A549 (cell line): ENCODE results near the gene C21orf58. TPM values are rescaled to one million over a fixed set of nuclear protein-coding genes. Genes with fewer than 3 reads are reported as not detected.

ENCODE experiments used
- ATAC-seq, 2 experiments: fragments of 200-7000 bp in 1 of 2; fragments of >200 bp in 1 of 2; cut with Nextera tagmentation in 1 of 2; cut with Tn5 transposase in 1 of 2; 3 replicates each; pipeline versions ENCODE4 v1.8.0 to v1.9.1; 2018 to 2020; ENCODE audit warnings: mild to moderate bottlenecking in 1 of 2, moderate library complexity in 1 of 2
- CTCF ChIA-PET: fragments of 300-600 bp; sonication (Branson Sonifier 250); formaldehyde crosslinking; extraction: SDS; loops from one replicate; lab custom pipeline; 2021; ENCODE audit warnings: antibody characterized with exemption, inconsistent platforms; lab: Yijun Ruan, JAX
- POLR2A ChIA-PET: fragments of 350-600 bp; formaldehyde crosslinking; extraction: SDS; loops from one replicate; lab custom pipeline; 2021; ENCODE audit warnings: antibody characterized with exemption, inconsistent platforms; lab: Yijun Ruan, JAX
- DNase-seq, 2 experiments: peaks; one replicate each; pipeline versions ENCODE4 v3.0.0 to v3.0.0-alpha.2; 2011 to 2016; ENCODE audit warnings: low read depth in 1 of 2, low spot score in 1 of 2
- FAIRE-seq: peaks from 2 replicates; lab custom pipeline; 2011; peaks lifted over from hg19 to GRCh38; lab: Jason Lieb, UNC
- H3K27ac ChIP-seq, 2 experiments: fragments of >200 bp; sonication (Bioruptor Twin); formaldehyde crosslinking; 3 replicates each; pipeline ENCODE4 v1.5.1; 2016 to 2017
- H3K4me1 ChIP-seq: fragments of >200 bp; sonication (Bioruptor Twin); formaldehyde crosslinking; 3 replicates; pipeline ENCODE4 v1.6.1; 2016
- H3K4me2 ChIP-seq: fragments of >200 bp; sonication (Bioruptor Twin); formaldehyde crosslinking; 3 replicates; pipeline ENCODE4 v1.6.1; 2016
- H3K4me3 ChIP-seq: fragments of >200 bp; sonication (Bioruptor Twin); formaldehyde crosslinking; 3 replicates; pipeline ENCODE4 v1.5.1; 2016
- H3K9me3 ChIP-seq: fragments of >200 bp; sonication (Bioruptor Twin); formaldehyde crosslinking; 3 replicates; pipeline ENCODE4 v1.6.1; 2016
- BHLHE40 ChIP-seq: IDR thresholded peaks from 2 replicates; pipeline ENCODE4 v1.6.1; 2012; ENCODE audit warnings: low read depth, low read length, inconsistent platforms
- CBX8 ChIP-seq: fragments of 200-600 bp; sonication (generic); IDR thresholded peaks from 2 replicates; pipeline ENCODE4 v1.6.1; 2016
- CEBPB ChIP-seq, 2 experiments: fragments of >200 bp in 1 of 2; sonication (Bioruptor Twin) in 1 of 2; formaldehyde crosslinking in 1 of 2; IDR thresholded peaks; 2 replicates each; pipeline ENCODE4 v1.6.1; 2012 to 2016
- CHD2 ChIP-seq: fragments of 150-350 bp; IDR thresholded peaks from 2 replicates; pipeline ENCODE4 v1.6.1; 2014; ENCODE audit warnings: low read length; ENCODE audit not compliant: partially characterized antibody
- ESRRA ChIP-seq: fragments of 150-350 bp; IDR thresholded peaks from 2 replicates; pipeline ENCODE4 v1.6.1; 2014; ENCODE audit warnings: mild to moderate bottlenecking, low read length, borderline replicate concordance
- HEYL ChIP-seq: fragments of 250-450 bp; sonication (Bioruptor Pico); IDR thresholded peaks from 2 replicates; pipeline ENCODE4 v1.8.0; 2021; ENCODE audit warnings: mild to moderate bottlenecking, moderate library complexity
- HOXA7 ChIP-seq: fragments of 250-450 bp; sonication (Bioruptor Pico); IDR thresholded peaks from 2 replicates; pipeline ENCODE4 v1.5.0; 2020; ENCODE audit warnings: mild to moderate bottlenecking, moderate library complexity
- HOXB13 ChIP-seq: fragments of 250-450 bp; sonication (Bioruptor Pico); IDR thresholded peaks from 2 replicates; pipeline ENCODE4 v1.5.0; 2020; ENCODE audit warnings: low read depth, mild to moderate bottlenecking, moderate library complexity
- JUNB ChIP-seq: fragments of >200 bp; sonication (Bioruptor Twin); formaldehyde crosslinking; IDR thresholded peaks from 2 replicates; pipeline ENCODE4 v1.6.1; 2016
- KDM5A ChIP-seq: fragments of 200-600 bp; sonication (generic); IDR thresholded peaks from 2 replicates; pipeline ENCODE4 v1.6.1; 2016; ENCODE audit warnings: antibody characterized with exemption, mild to moderate bottlenecking
- NPAS2 ChIP-seq: fragments of 250-450 bp; sonication (Bioruptor Pico); IDR thresholded peaks from 2 replicates; pipeline ENCODE4 v1.8.0; 2022; ENCODE audit warnings: mild to moderate bottlenecking, moderate library complexity, borderline replicate concordance
- RARB ChIP-seq: fragments of 250-450 bp; sonication (Bioruptor Pico); IDR thresholded peaks from 2 replicates; pipeline ENCODE4 v1.8.0; 2021; ENCODE audit warnings: mild to moderate bottlenecking, moderate library complexity
- SMC3 ChIP-seq: fragments of >200 bp; sonication (Bioruptor Twin); formaldehyde crosslinking; IDR thresholded peaks from 3 replicates; pipeline ENCODE4 v1.6.1; 2018; ENCODE audit warnings: inconsistent platforms
- SREBF2 ChIP-seq: fragments of 450-650 bp; IDR thresholded peaks from 2 replicates; pipeline ENCODE4 v1.6.1; 2014; ENCODE audit warnings: mild to moderate bottlenecking, moderate library complexity
- ZNF302 ChIP-seq: fragments of 250-450 bp; sonication (Bioruptor Pico); IDR thresholded peaks from 2 replicates; pipeline ENCODE4 v1.9.0; 2021; ENCODE audit warnings: inconsistent platforms, mild to moderate bottlenecking, moderate library complexity
- WGBS: methylation state at CpG from one replicate; pipeline ENCODE4 v1.1.6; 2017; ENCODE audit errors: missing lambda C conversion rate; 5-methylcytosine and 5-hydroxymethylcytosine counted together
- polyA plus RNA-seq, 4 experiments: library from polyadenylated mRNA; depleted of rRNA in 3 of 4; stranded (reverse); fragments of >200 nt; fragmentation: RNase III in 1 of 4; extraction: RNeasy Plus Mini Kit Qiagen cat#74134 plus additional on column Dnase treatment in 1 of 4; gene quantifications; 2 replicates in 3 of 4; 3 replicates in 1 of 4; pipeline ENCODE4 v1.2.3, GENCODE V29; 2011 to 2017
- TF ChIP-seq, protein P1 (sequence below): fragments of 150-350 bp; IDR thresholded peaks from 2 replicates; pipeline ENCODE4 v1.6.1; 2014; ENCODE audit warnings: low read depth, mild to moderate bottlenecking, low read length
- TF ChIP-seq, protein P2 (sequence below): fragments of 250-450 bp; sonication (Bioruptor Pico); IDR thresholded peaks from 2 replicates; pipeline ENCODE4 v1.5.0; 2020; ENCODE audit warnings: low read depth, mild to moderate bottlenecking, moderate library complexity
- TF ChIP-seq, protein P3 (sequence below): fragments of >200 bp; sonication (Bioruptor Twin); formaldehyde crosslinking; IDR thresholded peaks from 2 replicates; pipeline ENCODE4 v1.6.1; 2016
- TF ChIP-seq, protein P4 (sequence below): fragments of 250-450 bp; sonication (Bioruptor Pico); IDR thresholded peaks from 2 replicates; pipeline ENCODE4 v1.5.0; 2021; ENCODE audit warnings: mild to moderate bottlenecking, moderate library complexity, borderline replicate concordance

C21orf58 gene
- polyA plus RNA-seq, 2 of the 4 experiments (the other 2 are of a cell fraction), result 3.2 to 8.5 TPM

DNA sequence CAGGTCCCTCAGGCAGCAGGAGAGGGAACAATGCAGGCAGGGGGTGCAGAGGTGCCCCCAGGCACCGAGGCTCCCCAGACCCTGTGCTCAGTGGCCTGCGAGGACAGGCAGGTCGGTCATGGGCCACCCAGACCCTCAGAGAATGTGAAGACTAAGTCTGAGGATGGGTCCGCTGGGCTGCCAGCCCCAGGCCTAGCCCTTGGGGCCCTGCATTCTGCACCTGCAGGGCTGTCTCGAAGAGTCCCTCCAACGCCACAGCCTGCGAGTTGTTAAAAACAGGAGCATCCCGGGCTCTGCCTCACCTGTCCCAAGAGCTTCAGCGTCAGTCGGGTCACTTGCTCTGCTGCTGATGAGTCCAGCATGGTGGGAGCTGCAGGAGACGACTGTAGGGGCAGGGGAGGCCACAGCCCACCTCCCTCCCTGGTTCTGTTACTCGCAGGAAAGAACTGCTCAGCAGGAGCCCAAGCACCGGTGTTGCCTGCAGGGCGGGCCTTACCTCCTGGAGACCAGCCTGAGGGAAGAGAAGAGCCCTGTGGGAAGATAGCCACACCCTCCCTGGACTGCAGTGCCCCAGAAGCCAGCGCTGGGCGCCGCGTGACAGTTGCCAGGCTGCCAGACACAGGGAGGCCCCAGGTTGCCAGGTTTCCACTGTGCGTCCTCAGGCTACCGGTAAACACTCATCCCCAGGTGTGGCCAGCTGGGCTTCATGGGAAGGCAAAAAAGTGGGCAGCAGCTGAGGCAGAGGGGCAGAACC, 5.8 kb downstream of the C21orf58 start (continued):
- TF ChIP-seq, protein P1, sequence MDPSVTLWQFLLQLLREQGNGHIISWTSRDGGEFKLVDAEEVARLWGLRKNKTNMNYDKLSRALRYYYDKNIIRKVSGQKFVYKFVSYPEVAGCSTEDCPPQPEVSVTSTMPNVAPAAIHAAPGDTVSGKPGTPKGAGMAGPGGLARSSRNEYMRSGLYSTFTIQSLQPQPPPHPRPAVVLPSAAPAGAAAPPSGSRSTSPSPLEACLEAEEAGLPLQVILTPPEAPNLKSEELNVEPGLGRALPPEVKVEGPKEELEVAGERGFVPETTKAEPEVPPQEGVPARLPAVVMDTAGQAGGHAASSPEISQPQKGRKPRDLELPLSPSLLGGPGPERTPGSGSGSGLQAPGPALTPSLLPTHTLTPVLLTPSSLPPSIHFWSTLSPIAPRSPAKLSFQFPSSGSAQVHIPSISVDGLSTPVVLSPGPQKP, result no peak
- TF ChIP-seq, protein P2, sequence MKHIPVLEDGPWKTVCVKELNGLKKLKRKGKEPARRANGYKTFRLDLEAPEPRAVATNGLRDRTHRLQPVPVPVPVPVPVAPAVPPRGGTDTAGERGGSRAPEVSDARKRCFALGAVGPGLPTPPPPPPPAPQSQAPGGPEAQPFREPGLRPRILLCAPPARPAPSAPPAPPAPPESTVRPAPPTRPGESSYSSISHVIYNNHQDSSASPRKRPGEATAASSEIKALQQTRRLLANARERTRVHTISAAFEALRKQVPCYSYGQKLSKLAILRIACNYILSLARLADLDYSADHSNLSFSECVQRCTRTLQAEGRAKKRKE (CRISPR knock-in tag), result no peak

DNA sequence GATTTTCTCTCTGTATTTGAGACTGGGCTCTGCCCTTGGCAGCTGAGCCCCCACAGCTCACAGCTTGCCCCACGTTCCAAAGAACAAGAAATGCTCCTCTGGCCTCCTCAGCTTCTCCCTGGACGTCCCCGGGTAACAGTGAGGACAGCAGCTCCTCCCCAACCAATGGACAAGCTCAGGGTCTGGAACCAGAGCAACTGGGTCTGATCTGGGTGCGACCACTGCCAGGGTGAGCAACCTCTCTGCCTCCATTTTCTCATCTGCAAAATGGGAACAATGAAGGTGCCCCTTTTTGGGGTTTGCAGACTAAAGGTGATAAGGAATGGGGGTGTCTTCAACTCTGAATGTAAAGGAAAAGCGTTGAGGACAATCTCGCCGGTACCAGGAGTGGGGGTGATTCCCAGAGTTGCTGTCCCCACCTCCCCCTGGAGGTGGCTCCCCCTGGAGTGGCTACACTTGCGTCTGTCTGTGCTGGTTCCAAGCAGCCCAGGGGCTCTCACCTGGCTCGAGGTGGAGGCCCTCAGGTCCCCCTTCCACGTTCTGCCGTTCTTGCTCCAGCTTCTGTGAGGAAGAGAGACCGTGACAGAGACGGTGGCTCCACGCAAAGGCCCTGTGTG, 6.9 kb downstream of the C21orf58 start:
- 95% methylated on average over 13 of the region's 14 CpGs for WGBS
- Histone ChIP-seq H3K4me3 (no peak overlapping the region), H3K4me1 (peaks cover 6% of the 10 kb centered on the region; the same call in 2 of the 3 replicates), H3K9me3 (no peaks in the 10 kb centered on the region), H3K27ac (no peak overlapping the region), H3K4me2 (no peak overlapping the region)
- CTCF ChIA-PET, result interaction anchor here (0.6 kb wide), 1 partner anchor 24 kb away, joined by 3 read pairs; no protein-coding TSS in a partner anchor
- ATAC-seq, result no peak
- no peak for FAIRE-seq
- no peak for DNase-seq
- POLR2A ChIA-PET, result no interaction called here
- TF ChIP-seq NPAS2 (CRISPR knock-in tag) (no peak), CHD2 (no peak), HEYL (CRISPR knock-in tag) (no peak), ZNF302 (CRISPR knock-in tag) (no peak), BHLHE40 (no peak), SMC3 (no peak), SREBF2 (no peak), CEBPB (IDR thresholded peaks at IDR 0.05) (no peak), HOXB13 (CRISPR knock-in tag) (no peak)
- TF ChIP-seq, protein P1, result no peak
- TF ChIP-seq, protein P3, sequence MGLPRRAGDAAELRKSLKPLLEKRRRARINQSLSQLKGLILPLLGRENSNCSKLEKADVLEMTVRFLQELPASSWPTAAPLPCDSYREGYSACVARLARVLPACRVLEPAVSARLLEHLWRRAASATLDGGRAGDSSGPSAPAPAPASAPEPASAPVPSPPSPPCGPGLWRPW, result no peak

DNA sequence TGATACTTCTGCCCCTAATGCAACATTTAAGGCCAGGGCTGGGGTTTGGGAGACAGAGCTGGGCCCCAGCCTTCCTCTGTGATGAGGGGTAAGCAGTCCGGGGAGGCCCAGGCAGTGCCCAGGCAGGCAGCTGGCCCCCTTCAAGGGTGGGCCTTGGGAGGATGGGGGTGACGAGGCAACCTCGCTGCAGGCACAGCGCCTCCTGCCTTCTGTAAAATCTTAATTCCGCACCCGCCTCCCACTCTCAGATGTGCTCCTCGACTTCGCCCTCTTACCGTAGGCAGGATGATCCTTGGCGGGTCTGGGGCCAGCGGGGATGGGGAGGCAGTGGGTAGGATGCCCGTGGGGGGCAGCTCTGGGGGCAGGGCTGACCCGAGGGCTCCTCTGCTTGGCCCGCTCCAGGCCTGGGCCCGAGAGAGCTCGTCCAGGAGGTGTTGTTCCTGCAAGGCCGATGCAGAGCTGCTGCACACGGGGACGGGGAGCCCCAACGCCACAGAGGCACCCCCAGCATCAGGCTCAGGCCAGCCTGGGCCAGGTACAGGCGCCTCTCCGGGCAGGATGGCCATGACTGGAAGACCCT, 9.1 kb downstream of the C21orf58 start:
- Histone ChIP-seq H3K4me2 (no peak overlapping the region), H3K4me3 (no peak overlapping the region), H3K4me1 (no peaks in the 10 kb centered on the region), H3K27ac (no peak overlapping the region), H3K9me3 (no peaks in the 10 kb centered on the region)
- DNase-seq (no peak), ATAC-seq (no peak; a peak in 1 of 6 replicates), FAIRE-seq (no peak)
- CTCF ChIA-PET, result interaction anchor here (1.5 kb wide), 1 partner anchor 13 kb away, joined by 3 read pairs; no protein-coding TSS in a partner anchor
- 92% methylated on average over 20 of the region's 22 CpGs for WGBS
- POLR2A ChIA-PET, result no interaction called here
- TF ChIP-seq RARB (CRISPR knock-in tag) (no peak), KDM5A (no peak)

DNA sequence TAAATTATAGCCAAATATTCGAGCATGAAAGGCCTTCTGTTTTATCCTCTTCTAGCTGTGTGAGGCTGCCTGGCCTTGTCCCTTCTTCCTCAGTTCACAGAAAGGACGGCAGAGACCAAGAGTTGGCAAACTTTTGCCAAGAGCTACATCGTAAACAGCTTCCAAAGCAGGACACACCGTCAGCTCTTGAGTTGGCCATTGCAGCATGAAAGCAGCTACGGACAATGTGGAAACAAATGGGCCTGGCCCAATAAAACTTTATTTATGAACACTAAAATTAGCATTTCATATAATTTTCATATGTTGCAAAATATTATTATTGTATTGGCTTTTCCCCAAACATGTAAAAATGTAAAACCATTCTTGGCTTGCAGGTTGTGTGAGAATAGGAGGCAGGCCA, 10.7 kb downstream of the C21orf58 start:
- WGBS, result 86% methylated on average over 5 of the region's 5 CpGs
- no peaks in the 10 kb centered on the region for H3K9me3 ChIP-seq
- POLR2A ChIA-PET, result no interaction called here

More for the DNA sequence above, 10.7 kb downstream of the C21orf58 start:
- no peak for ATAC-seq
- no peak for TF ChIP-seq ESRRA
- no peak for TF ChIP-seq HOXA7 (CRISPR knock-in tag)
- TF ChIP-seq, protein P4, sequence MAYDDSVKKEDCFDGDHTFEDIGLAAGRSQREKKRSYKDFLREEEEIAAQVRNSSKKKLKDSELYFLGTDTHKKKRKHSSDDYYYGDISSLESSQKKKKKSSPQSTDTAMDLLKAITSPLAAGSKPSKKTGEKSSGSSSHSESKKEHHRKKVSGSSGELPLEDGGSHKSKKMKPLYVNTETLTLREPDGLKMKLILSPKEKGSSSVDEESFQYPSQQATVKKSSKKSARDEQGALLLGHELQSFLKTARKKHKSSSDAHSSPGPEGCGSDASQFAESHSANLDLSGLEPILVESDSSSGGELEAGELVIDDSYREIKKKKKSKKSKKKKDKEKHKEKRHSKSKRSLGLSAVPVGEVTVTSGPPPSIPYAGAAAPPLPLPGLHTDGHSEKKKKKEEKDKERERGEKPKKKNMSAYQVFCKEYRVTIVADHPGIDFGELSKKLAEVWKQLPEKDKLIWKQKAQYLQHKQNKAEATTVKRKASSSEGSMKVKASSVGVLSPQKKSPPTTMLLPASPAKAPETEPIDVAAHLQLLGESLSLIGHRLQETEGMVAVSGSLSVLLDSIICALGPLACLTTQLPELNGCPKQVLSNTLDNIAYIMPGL (CRISPR knock-in tag), result no peak
- no peak for TF ChIP-seq HOXB13 (CRISPR knock-in tag)
- TF ChIP-seq JUNB, result no peak
- no peak for TF ChIP-seq CBX8
- FAIRE-seq, result no peak
- H3K4me1 ChIP-seq, result no peaks in the 10 kb centered on the region
- no peak overlapping the region for H3K4me2 ChIP-seq
- DNase-seq, result no peak
- H3K4me3 ChIP-seq, result no peak overlapping the region
- H3K27ac ChIP-seq, result no peak overlapping the region
- CTCF ChIA-PET, result no interaction called here
